ENCODE data around the gene EIF4E3. TPM values are rescaled to one million over a fixed set of nuclear protein-coding genes. Genes with fewer than 3 reads are reported as not detected.

EIF4E3 gene
- total RNA-seq: 10 to 100 TPM; 40.8 to 44.2 TPM
- long read RNA-seq, donor 1, full-length matches to known transcripts: 26 of 40 reads
- long read RNA-seq, donor 1, partial matches to known transcripts: 2 of 40 reads
- long read RNA-seq, donor 1, other reads (novel, unspliced or antisense): 12 of 40 reads
- long read RNA-seq, donor 2, partial matches to known transcripts: 1 of 12 reads
- long read RNA-seq, donor 2, other reads (novel, unspliced or antisense): 10 of 12 reads

DNA sequence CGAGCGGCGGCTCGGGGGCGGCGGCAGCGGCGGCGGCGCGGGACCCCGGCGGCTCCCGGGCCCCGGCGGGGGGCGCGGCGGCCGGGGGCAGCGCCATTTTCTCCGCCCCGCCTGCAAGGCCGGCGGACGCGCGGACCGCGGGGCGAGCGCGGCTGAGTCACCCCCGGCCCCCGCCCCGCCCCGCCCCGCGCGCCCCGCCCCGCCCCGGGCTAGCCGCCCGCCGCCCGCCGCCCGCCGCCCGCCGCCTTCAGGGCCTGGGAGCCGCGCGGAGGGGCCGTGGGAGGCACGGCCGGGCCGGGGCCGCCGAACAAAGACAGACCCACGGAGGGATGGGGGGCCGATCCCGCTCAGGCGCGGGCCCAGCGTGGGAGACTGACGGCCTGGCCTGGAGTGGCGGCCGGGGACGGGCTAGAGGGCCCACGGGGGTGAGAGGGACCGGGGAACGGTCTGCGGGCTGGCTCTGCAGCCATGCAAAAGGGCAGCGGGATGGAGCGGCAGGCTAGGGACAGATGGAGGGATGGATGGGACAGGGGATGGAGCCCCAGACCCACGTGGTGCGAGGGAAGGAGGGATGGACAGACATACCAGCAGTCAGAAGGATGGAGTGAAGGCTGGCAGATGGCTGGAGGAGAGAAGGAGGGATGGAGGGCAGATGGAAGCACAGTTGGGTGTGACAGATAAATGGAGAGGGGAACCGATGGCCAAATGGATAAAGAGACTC, at the start of gene EIF4E3:
Gene EIF4E3, minus strand, starts transcription at position 132 of the 721 bp plus-strand sequence. Its CDS starts 35 bp downstream, at position 97.
- peak; percentile 81 for DNase-seq (ENCODE audit: low spot score)

DNA sequence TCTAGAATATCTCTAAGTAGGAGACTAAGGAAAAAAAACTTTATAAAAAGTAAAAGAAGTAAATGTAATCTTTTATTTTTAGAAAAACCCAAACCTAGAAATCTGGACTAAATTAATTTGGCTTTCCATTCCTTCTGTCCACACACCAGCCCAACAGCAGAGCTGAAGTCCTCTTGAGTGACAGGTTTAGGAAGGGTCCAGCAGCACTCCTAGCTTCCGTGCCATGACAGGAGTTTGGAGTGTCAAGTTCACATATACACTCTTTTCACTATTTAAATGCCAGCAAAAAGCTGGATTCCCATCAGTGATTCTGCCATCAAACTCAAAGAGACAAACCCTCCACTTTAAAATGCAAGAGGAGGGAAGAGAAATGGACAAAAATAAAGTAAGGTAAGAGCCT, 46.7 kb upstream of the EIF4E3 start:
- intact Hi-C loops (cut with DNase I): no loop called here
- no peak for DNase-seq (ENCODE audit: low spot score)

More for the DNA sequence above, at the start of gene EIF4E3:
- intact Hi-C loops (cut with DNase I): no loop called here

DNA sequence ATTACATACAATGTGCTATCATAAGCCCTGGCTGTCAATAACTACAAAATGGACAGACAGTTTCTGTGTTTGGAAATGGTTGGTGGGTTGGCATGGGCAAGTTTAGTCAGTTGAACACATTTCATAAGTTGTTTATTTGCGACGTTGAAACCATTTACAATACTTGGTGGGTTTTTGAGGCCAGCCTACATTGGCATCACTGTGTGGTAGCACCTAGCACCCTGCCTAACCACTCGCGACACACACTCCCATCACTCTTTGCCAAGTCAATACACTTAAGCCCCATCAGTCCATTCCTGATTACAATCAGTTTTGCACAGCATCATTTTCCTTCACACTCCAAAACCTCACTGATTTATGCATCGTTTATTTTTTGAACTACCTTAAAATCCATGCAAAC, 45.9 kb upstream of the EIF4E3 start:
- intact Hi-C loops (cut with DNase I): no loop called here
- DNase-seq (ENCODE audit: low spot score): no peak

DNA sequence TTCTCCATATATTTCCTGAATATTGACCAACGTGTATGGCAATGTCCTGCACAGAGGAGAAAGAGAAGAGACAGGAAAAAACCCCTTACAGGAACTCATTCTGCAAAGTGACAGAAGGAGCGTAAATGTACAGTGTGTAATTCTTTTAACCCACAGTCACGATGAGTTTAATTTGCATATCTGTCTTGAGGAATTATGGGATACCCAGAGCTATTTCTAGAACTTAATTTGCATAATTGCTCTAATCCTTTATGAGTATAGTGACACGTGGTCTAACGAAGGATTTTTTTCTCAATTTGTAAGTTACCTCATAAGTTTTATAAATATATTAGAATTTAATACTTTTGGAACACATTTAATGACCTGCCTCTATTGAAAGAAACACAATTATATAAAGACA, 38.2 kb upstream of the EIF4E3 start:
- no peak for DNase-seq (ENCODE audit: low spot score)
- intact Hi-C loops (cut with DNase I): no loop called here

DNA sequence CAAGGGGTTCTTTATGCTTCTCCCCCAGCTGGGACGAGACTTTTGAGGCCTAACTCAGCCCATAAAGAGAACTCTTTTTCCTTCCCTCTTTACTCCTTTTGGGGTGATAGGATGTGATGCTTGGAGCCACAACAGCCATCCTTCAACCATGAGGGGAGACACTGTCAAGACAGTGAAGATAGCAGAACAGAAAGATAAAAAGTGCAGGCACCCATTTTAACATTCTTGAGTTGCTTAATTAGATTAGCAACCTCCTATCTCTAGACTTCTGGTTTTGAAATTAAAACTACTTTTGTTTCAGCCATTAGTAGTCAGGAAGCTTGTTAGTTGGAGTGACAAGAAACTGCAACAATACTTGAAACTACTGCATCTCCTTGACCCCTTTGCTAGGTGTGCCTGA, 34.9 kb upstream of the EIF4E3 start:
- DNase-seq (ENCODE audit: low spot score): no peak
- intact Hi-C loops (cut with DNase I): no loop called here

- no peak for DNase-seq (ENCODE audit: low spot score)
- intact Hi-C loops (cut with DNase I): no loop called here
Observed at GRCh38 chr3:71759401-71759800, 34.2 kb upstream of the EIF4E3 start.

DNA sequence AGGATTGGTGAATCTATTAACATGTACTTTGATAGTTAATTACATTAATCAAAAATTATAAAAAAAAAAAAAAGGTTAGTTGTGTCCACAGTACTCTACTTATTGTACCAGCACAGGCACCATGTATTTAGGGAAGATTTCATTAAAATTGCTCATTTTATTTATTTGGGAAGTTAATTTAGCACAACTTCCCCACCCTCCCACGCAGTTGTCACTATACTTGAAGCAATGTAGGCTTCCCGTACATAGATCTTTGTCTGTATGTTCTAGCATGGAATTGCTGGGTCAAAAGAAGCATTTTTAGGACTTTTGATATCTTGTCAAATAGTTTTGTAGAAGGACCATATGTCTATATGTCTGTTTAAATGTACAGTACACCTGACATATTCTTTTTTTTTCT, 32.9 kb upstream of the EIF4E3 start:
- intact Hi-C loops (cut with DNase I): no loop called here
- DNase-seq (ENCODE audit: low spot score): no peak

GRCh38 chr3:71754610-71755253, 29.5 kb upstream of the EIF4E3 start:
- DNase-seq (ENCODE audit: low spot score): peak; percentile 78
- intact Hi-C loops (cut with DNase I): no loop called here

- DNase-seq (ENCODE audit: low spot score): peak; percentile 79
- intact Hi-C loops (cut with DNase I): no loop called here
Observed at GRCh38 chr3:71753701-71754609, 28.8 kb upstream of the EIF4E3 start, which contains the start of gene GPR27. Gene GPR27 (plus strand): TSS chr3:71753855. CDS start chr3:71754050, 195 bp downstream.

- intact Hi-C loops (cut with DNase I): no loop called here
- no peak for DNase-seq (ENCODE audit: low spot score)
Observed at GRCh38 chr3:71752831-71753700, 27.9 kb upstream of the EIF4E3 start.

GRCh38 chr3:71751602-71752001, 26.4 kb upstream of the EIF4E3 start:
- intact Hi-C loops (cut with DNase I): no loop called here
- no peak for DNase-seq (ENCODE audit: low spot score)

GRCh38 chr3:71744738-71745137, 19.5 kb upstream of the EIF4E3 start:
- intact Hi-C loops (cut with DNase I): no loop called here
- DNase-seq (ENCODE audit: low spot score): no peak

DNA sequence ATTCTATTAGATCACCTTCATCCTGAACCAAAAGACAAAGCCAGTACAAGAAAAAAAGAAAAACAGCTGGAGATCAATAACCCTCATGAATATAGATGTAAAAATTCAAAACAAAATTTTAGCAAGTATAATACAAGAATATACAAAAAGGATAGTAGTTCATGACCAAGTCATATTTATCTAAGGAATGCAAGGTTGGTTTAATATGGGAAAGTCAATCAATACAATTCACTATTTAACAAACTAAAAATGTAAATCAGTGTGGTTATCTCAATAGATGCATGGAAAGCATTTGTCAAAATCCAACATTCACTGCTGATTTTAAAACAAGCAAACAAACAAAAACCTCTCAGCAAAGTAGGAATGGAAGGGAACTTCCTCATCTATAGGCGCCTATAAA, 17.4 kb upstream of the EIF4E3 start:
- DNase-seq (ENCODE audit: low spot score): no peak
- intact Hi-C loops (cut with DNase I): no loop called here

DNA sequence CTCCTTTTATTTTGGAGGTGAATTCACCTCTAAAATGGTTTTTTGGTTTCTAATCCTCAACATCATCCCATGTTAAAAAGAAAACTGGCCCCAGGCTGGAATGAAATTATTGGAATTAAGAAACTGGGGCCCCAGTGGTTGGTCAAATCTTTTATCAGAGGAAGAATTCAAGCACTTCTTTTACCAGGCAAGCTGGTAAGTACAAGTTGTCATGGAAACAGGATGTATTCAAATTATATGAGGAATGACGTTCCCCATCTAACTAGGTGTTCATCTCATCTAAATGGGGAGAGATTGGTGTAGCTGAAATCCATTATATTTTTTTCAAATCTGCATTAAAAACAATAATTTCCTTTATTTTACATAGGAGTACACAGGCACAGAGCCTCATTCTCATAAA, 9.7 kb upstream of the EIF4E3 start:
- DNase-seq (ENCODE audit: low spot score): no peak
- intact Hi-C loops (cut with DNase I): no loop called here

DNA sequence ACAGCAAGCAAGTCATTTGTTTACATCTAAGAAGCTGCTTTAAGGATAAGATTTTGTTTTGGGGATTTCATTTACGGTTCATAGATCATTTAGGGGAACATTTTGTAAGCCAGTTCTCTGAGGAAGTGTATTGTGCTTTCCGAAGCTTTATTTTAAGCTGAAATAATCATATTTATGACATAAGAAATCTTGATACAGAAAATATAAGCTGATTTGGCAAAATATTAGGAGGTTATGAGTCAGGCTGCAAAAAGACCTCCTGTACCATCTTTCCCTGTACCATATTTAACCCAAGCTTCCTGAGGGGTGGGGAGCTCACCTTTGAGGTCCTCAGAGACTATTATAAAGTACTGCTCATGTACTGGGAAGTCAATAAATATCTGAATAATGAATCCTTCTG, 8.1 kb upstream of the EIF4E3 start:
- intact Hi-C loops (cut with DNase I): no loop called here
- DNase-seq (ENCODE audit: low spot score): no peak

DNA sequence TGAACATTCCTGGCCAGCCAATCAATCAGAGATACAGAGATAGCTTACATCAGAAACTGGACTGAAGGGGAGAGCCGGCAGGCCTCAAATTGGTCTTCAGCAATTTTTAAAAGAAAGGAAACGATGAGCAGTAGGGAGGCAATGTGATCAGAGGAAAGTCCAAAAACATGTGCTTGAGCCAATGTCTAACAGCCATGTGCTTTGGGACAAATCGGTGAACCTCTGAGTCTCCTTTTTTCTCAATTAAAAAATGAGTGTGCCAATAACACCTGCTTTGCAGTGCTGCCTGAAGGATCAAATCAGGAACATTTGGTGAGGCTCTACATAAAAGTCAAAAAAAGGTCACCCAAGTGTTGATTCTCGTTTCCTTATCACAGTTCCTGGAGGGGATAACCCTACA, 7.4 kb upstream of the EIF4E3 start:
- DNase-seq (ENCODE audit: low spot score): no peak
- intact Hi-C loops (cut with DNase I): no loop called here

DNA sequence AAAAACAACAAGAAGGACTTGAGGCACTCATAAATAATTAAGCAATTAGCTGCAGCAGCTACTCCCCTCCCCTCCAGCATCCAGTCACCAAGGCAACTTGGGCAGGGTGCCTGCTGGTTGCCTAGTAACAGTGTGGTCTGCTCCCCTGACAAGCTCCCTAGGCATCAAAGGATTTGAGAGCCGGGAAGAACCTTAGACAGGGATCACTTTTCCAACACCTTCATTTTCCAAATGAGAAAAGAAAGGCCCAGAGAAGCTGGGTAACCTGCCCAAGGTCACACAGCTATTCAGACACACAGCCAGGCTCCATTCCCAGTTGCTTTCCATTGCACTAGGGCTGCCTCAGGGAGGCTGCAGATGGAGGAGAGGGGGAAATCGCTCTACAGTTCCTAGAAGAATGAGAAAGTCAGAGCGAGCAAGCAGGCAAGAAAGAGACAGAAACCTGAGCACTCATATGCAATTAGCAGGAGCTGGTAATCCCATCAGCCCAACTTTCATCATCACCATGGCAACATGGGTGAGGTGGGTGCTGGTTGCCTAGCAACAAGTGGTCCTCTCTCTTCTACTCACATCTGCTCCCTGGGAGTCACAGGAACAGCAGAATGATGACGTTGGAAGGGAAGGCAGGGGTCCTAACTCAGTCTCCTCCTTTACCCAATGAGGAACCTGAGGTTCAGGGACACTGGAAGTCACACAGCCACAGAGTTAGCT, 3.6 kb upstream of the EIF4E3 start:
- no peak for DNase-seq (ENCODE audit: low spot score)
- intact Hi-C loops (cut with DNase I): no loop called here

DNA sequence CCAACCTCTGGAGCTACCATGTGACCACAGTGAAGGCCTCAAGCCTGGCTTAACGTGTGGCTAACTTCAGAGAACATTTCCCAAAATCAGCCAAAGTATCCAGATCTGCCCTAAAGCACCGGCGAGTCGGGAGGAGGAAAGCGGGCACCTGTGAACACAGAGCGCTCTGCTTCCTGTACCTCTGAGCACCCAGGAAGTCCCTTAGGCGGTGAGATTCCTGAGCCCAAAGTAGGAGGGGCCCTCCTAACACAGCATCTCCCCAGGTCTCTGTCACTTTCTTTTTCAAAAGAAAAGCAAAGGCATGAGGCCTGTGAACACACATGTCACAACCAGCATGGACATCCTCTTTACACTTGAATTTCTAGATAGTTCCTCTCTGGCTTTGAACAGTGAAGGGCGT, 944 bp upstream of the EIF4E3 start:
- intact Hi-C loops (cut with DNase I): no loop called here

More for the DNA sequence above, 944 bp upstream of the EIF4E3 start:
- DNase-seq (ENCODE audit: low spot score): no peak
